Trophoblast cell (in vitro differentiated cells and primary cell): Measurements from ENCODE around the gene CA4.
"Not testable (repeated sequence)": the region's sequence is repeated elsewhere in the genome, so short reads cannot be mapped to it uniquely, and the experiment has no call there.

Experiments
- DNase-seq, 2 donors: peaks; one replicate each; pipeline ENCODE4 v3.0.0-alpha.2; 2016
- H2AFZ ChIP-seq: 2 replicates; pipeline ENCODE4 v1.6.1; 2013; ENCODE audit warnings: low read length, moderate library complexity, mild to moderate bottlenecking; ENCODE audit not compliant: insufficient read depth, poor library complexity
- H2AK5ac ChIP-seq: 2 replicates; pipeline ENCODE4 v1.6.1; 2013; ENCODE audit warnings: mild to moderate bottlenecking, low read length
- H2BK120ac ChIP-seq: 2 replicates; pipeline ENCODE4 v1.6.1; 2013; ENCODE audit warnings: low read length, mild to moderate bottlenecking, moderate library complexity; ENCODE audit not compliant: insufficient read depth, poor library complexity
- H2BK12ac ChIP-seq: 2 replicates; pipeline ENCODE4 v1.6.1; 2013; ENCODE audit warnings: mild to moderate bottlenecking, low read length, moderate library complexity
- H2BK5ac ChIP-seq: 2 replicates; pipeline ENCODE4 v1.6.1; 2013; ENCODE audit warnings: low read length, low read depth, moderate library complexity, mild to moderate bottlenecking; ENCODE audit not compliant: poor library complexity
- H3K14ac ChIP-seq: 2 replicates; pipeline ENCODE4 v1.6.1; 2013; ENCODE audit warnings: mild to moderate bottlenecking, low read length
- H3K18ac ChIP-seq: 2 replicates; pipeline ENCODE4 v1.6.1; 2013; ENCODE audit warnings: mild to moderate bottlenecking, low read length
- H3K23ac ChIP-seq: 2 replicates; pipeline ENCODE4 v1.6.1; 2013; ENCODE audit warnings: low read length
- H3K27ac ChIP-seq: 2 replicates; pipeline ENCODE4 v1.5.1; 2013; ENCODE audit warnings: low read depth, mild to moderate bottlenecking, inconsistent platforms, low read length, moderate library complexity
- H3K27me3 ChIP-seq: 2 replicates; pipeline ENCODE4 v1.6.1; 2013; ENCODE audit warnings: inconsistent platforms, mild to moderate bottlenecking, low read length, moderate library complexity; ENCODE audit not compliant: insufficient read depth
- H3K36me3 ChIP-seq, 2 experiments: 1 replicate in 1 of 2; 2 replicates in 1 of 2; pipeline ENCODE4 v1.6.1; 2013; ENCODE audit warnings: low read length in 2 of 2, mild to moderate bottlenecking in 2 of 2, moderate library complexity in 1 of 2; ENCODE audit not compliant: insufficient read depth in 2 of 2, control insufficient read depth in 1 of 2
- H3K4ac ChIP-seq: 2 replicates; pipeline ENCODE4 v1.6.1; 2013; ENCODE audit warnings: low read depth, mild to moderate bottlenecking, low read length, moderate library complexity
- H3K4me1 ChIP-seq, 2 experiments: 1 replicate in 1 of 2; 2 replicates in 1 of 2; pipeline ENCODE4 v1.6.1; 2013; ENCODE audit warnings: low read length in 2 of 2, mild to moderate bottlenecking in 2 of 2, moderate library complexity in 1 of 2; ENCODE audit not compliant: insufficient read depth in 2 of 2, control insufficient read depth in 1 of 2
- H3K4me2 ChIP-seq: 2 replicates; pipeline ENCODE4 v1.6.1; 2013; ENCODE audit warnings: inconsistent platforms, mild to moderate bottlenecking, low read length, moderate library complexity
- H3K4me3 ChIP-seq: 2 replicates; pipeline ENCODE4 v1.5.1; 2013; ENCODE audit warnings: mild to moderate bottlenecking, low read depth, low read length, inconsistent platforms
- H3K79me1 ChIP-seq: one replicate; pipeline ENCODE4 v1.6.1; 2013; ENCODE audit warnings: low read length
- H3K79me2 ChIP-seq: 2 replicates; pipeline ENCODE4 v1.6.1; 2013; ENCODE audit warnings: low read length, mild to moderate bottlenecking; ENCODE audit not compliant: control insufficient read depth, insufficient read depth, poor library complexity
- H3K9ac ChIP-seq: 2 replicates; pipeline ENCODE4 v1.6.1; 2013; ENCODE audit warnings: mild to moderate bottlenecking, low read length
- H3K9me3 ChIP-seq: 2 replicates; pipeline ENCODE4 v1.6.1; 2013; ENCODE audit warnings: low read depth, mild to moderate bottlenecking, control low read depth, inconsistent platforms, low read length; ENCODE audit not compliant: insufficient read depth
- H4K12ac ChIP-seq: 2 replicates; pipeline ENCODE4 v1.6.1; 2013; ENCODE audit warnings: low read depth, mild to moderate bottlenecking, low read length, moderate library complexity
- H4K8ac ChIP-seq: 2 replicates; pipeline ENCODE4 v1.6.1; 2013; ENCODE audit warnings: low read depth, mild to moderate bottlenecking, low read length, moderate library complexity
- H4K91ac ChIP-seq: one replicate; pipeline ENCODE4 v1.6.1; 2013; ENCODE audit warnings: low read depth, mild to moderate bottlenecking, low read length, moderate library complexity
- WGBS: extraction: QIAGEN DNeasy Blood & Tissue Kit; methylation state at CpG from one replicate; pipeline ENCODE4 v1.1.7; 2013; ENCODE audit warnings: missing lambda C conversion rate; ENCODE audit not compliant: insufficient read length, insufficient coverage; ENCODE audit errors: extremely low coverage; 5-methylcytosine and 5-hydroxymethylcytosine counted together

CA4 gene

GRCh38 chr17:60103957-60104356 lies 45.8 kb upstream of the CA4 start:
- no CpG with 5 or more reads among the region's 4 CpGs for WGBS
- Histone ChIP-seq H2BK120ac (no peak overlapping the region), H3K4ac (no peak overlapping the region)

GRCh38 chr17:60106340-60107059 lies 43.3 kb upstream of the CA4 start:
- H2AFZ ChIP-seq, result no peak overlapping the region
- no peak overlapping the region for H4K12ac ChIP-seq
- H2BK12ac ChIP-seq, result no peak overlapping the region
- no peak overlapping the region for H3K4me2 ChIP-seq
- no peaks in the 10 kb centered on the region for H3K79me1 ChIP-seq
- WGBS, result no CpG with 5 or more reads among the region's 5 CpGs
- H3K79me2 ChIP-seq, result no peaks in the 10 kb centered on the region
- DNase-seq, result no peak
- no peaks in the 10 kb centered on the region for H3K9me3 ChIP-seq
- no peaks in the 10 kb centered on the region for H3K27me3 ChIP-seq
- no peak overlapping the region for H2BK120ac ChIP-seq
- H3K4me3 ChIP-seq, result no peak overlapping the region
- no peak overlapping the region for H3K18ac ChIP-seq
- H3K14ac ChIP-seq, result no peak overlapping the region
- H3K9ac ChIP-seq, result no peak overlapping the region
- H3K4ac ChIP-seq, result no peak overlapping the region
- H2AK5ac ChIP-seq, result no peak overlapping the region
- H4K8ac ChIP-seq, result no peak overlapping the region
- H3K23ac ChIP-seq, result no peak overlapping the region
- H4K91ac ChIP-seq, result no peak overlapping the region
- H2BK5ac ChIP-seq, result no peak overlapping the region
- H3K27ac ChIP-seq, result no peak overlapping the region
- no peaks in the 10 kb centered on the region for H3K36me3 ChIP-seq
- peaks cover 2 to 4% of the 10 kb centered on the region in 2 experiments for H3K4me1 ChIP-seq

More at GRCh38 chr17:60103957-60104356, 45.8 kb upstream of the CA4 start:
- H3K27me3 ChIP-seq, result no peaks in the 10 kb centered on the region
- H3K4me1 ChIP-seq, result peaks cover 2 to 4% of the 10 kb centered on the region in 2 experiments
- no peak for DNase-seq
- H3K9ac ChIP-seq, result no peak overlapping the region
- H3K4me3 ChIP-seq, result no peak overlapping the region
- H4K91ac ChIP-seq, result no peak overlapping the region
- no peak overlapping the region for H2BK5ac ChIP-seq
- no peak overlapping the region for H3K23ac ChIP-seq
- no peak overlapping the region for H3K4me2 ChIP-seq
- H3K79me1 ChIP-seq, result no peaks in the 10 kb centered on the region
- H4K12ac ChIP-seq, result no peak overlapping the region
- no peaks in the 10 kb centered on the region for H3K36me3 ChIP-seq
- H2BK12ac ChIP-seq, result no peak overlapping the region
- no peaks in the 10 kb centered on the region for H3K79me2 ChIP-seq
- H3K14ac ChIP-seq, result no peak overlapping the region
- H2AFZ ChIP-seq, result no peak overlapping the region
- no peak overlapping the region for H3K27ac ChIP-seq
- H3K9me3 ChIP-seq, result no peaks in the 10 kb centered on the region
- H3K18ac ChIP-seq, result no peak overlapping the region
- H4K8ac ChIP-seq, result no peak overlapping the region
- H2AK5ac ChIP-seq, result no peak overlapping the region

DNA sequence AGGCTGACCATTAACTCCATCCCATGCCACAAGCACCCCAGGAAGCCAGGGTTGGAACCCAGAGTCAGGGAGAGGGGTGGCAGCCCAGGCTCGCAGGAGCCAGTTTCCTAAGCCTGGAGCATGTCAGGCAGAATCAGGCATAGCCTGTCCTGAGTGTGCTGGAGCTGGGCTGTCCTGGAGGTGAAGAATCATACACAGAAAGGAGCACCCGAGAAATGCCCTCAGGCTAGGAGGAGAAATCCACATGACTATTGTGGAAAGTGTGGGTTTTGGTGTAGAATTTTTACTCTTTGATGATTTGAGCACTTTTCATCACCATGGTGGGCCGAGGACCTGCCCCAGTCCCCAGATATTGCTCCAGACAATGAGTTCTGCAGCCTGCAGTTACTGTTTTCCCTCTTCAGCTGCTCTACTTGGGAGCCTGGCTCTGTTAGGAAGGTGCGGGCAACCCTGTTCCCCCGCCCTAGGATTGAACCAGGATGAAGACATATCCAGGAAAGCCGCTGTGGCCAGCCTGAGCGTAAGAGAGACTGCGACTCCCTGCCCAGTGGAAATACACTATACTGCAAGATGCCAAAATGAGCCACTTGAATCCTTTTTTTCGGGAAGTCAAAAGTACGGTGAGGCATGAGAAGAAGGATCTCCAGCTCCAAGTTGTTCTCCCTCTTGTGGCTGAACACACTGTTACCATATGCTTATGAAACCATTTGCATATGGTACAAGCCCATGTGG lies 42.1 kb upstream of the CA4 start:
- Histone ChIP-seq H2BK5ac (no peak overlapping the region), H3K79me1 (no peaks in the 10 kb centered on the region), H3K27ac (no peak overlapping the region), H3K9ac (no peak overlapping the region), H3K79me2 (no peaks in the 10 kb centered on the region), H3K36me3 (no peaks in the 10 kb centered on the region), H2BK120ac (no peak overlapping the region), H2AK5ac (no peak overlapping the region), H3K27me3 (no peaks in the 10 kb centered on the region), H3K9me3 (no peaks in the 10 kb centered on the region), H4K8ac (no peak overlapping the region), H3K18ac (no peak overlapping the region), H3K23ac (no peak overlapping the region), H2BK12ac (no peak overlapping the region), H3K4ac (no peak overlapping the region), H2AFZ (no peak overlapping the region), H4K91ac (no peak overlapping the region), H3K4me3 (no peak overlapping the region), H3K14ac (no peak overlapping the region), H3K4me1 (peaks cover under 1 to 2% of the 10 kb centered on the region in 2 experiments), H4K12ac (no peak overlapping the region), H3K4me2 (no peak overlapping the region)
- peak in 1 of 2 donors; percentile 18 for DNase-seq
- no CpG with 5 or more reads among the region's 10 CpGs for WGBS

DNA sequence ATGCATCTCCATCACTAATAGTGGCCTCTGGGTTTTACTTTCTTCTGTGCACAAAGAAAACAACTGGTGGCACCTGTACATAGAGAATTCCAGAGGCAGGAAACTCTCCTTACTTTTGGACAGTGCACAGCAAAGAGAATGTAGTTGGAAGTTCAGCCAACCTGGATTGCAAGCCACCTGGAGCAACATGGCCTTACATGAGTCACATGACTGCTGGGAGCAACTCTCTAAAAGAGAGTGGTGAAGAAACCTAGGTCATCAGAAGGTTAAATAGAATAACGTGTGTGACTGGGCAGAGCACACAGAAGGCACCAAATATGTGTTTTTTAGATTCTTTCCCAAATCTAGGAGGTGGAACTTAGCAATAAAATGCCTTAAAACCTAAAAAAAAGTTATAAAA lies 41.5 kb upstream of the CA4 start:
- not testable (repeated sequence) for H2BK12ac ChIP-seq, H3K4ac ChIP-seq, H3K36me3 ChIP-seq, H3K79me2 ChIP-seq, H3K27me3 ChIP-seq, H3K27ac ChIP-seq, H3K79me1 ChIP-seq, H2AFZ ChIP-seq, H3K14ac ChIP-seq, DNase-seq, H4K12ac ChIP-seq, H2AK5ac ChIP-seq, H3K9ac ChIP-seq, H2BK5ac ChIP-seq, H3K18ac ChIP-seq, H3K9me3 ChIP-seq, H2BK120ac ChIP-seq, H4K8ac ChIP-seq, H3K4me3 ChIP-seq, H3K23ac ChIP-seq, H3K4me2 ChIP-seq, H3K4me1 ChIP-seq, H4K91ac ChIP-seq
- no CpG with 5 or more reads among the region's 1 CpG for WGBS
